OCI-LY7 (cell line): Measurements from ENCODE around the gene GRIN2C. TPM values are rescaled to one million over a fixed set of nuclear protein-coding genes. Genes with fewer than 3 reads are reported as not detected.

ENCODE experiments used
- BruUV-seq: library from RNA; stranded (reverse); fragments of 400-500 nt; replicated peaks from 2 replicates; lab custom pipeline; 2021; lab: Mats Ljungman, UMichigan
- CTCF ChIA-PET: fragments of 300-600 bp; sonication (Branson Sonifier 250); formaldehyde crosslinking; loops from one replicate; lab custom pipeline; 2022; ENCODE audit warnings: antibody characterized with exemption; ENCODE audit not compliant: unreplicated experiment; lab: Charles Lee
- POLR2A ChIA-PET: fragments of 300-600 bp; sonication (Branson Sonifier 250); formaldehyde crosslinking; loops from one replicate; lab custom pipeline; 2022; ENCODE audit warnings: antibody characterized with exemption; lab: Charles Lee
- DNase-seq: peaks from one replicate; pipeline ENCODE4 v3.0.0-alpha.2; 2015; ENCODE audit warnings: low spot score
- H2AFZ ChIP-seq: fragments of 200-600 bp; sonication (generic), shearing (Covaris generic); 2 replicates; pipeline ENCODE4 v1.6.1; 2014; ENCODE audit warnings: mild to moderate bottlenecking, antibody characterized with exemption, low read length, moderate library complexity
- H3K27ac ChIP-seq: fragments of 200-600 bp; sonication (generic); 2 replicates; pipeline ENCODE4 v1.5.1; 2014; ENCODE audit warnings: mixed run types, low read depth, mild to moderate bottlenecking, moderate library complexity, low read length, inconsistent platforms; ENCODE audit not compliant: poor library complexity, severe bottlenecking
- H3K36me3 ChIP-seq: fragments of 200-600 bp; sonication (generic); 2 replicates; pipeline ENCODE4 v1.6.1; 2014; ENCODE audit warnings: mild to moderate bottlenecking, antibody characterized with exemption, low read length, moderate library complexity, mixed read lengths; ENCODE audit not compliant: insufficient read depth
- H3K4me1 ChIP-seq: fragments of 200-600 bp; sonication (generic); 2 replicates; pipeline ENCODE4 v1.5.1; 2014; ENCODE audit warnings: mild to moderate bottlenecking, low read length; ENCODE audit not compliant: insufficient read depth, poor library complexity, severe bottlenecking
- H3K4me2 ChIP-seq: fragments of 200-600 bp; sonication (generic); 2 replicates; pipeline ENCODE4 v1.6.1; 2014; ENCODE audit warnings: mild to moderate bottlenecking, low read length
- H3K4me3 ChIP-seq: fragments of 200-600 bp; sonication (generic); 2 replicates; pipeline ENCODE4 v1.5.1; 2014; ENCODE audit warnings: mild to moderate bottlenecking, low read depth, low read length; ENCODE audit not compliant: poor library complexity, severe bottlenecking
- H3K79me2 ChIP-seq: fragments of 200-600 bp; sonication (generic); 2 replicates; pipeline ENCODE4 v1.6.1; 2016; ENCODE audit warnings: low read depth, mild to moderate bottlenecking, low read length, moderate library complexity, mixed read lengths; ENCODE audit not compliant: insufficient read depth
- H3K9me2 ChIP-seq: fragments of 200-600 bp; sonication (generic); 2 replicates; pipeline ENCODE4 v1.6.1; 2016; ENCODE audit warnings: mild to moderate bottlenecking, low read length, mixed read lengths; ENCODE audit not compliant: insufficient read depth
- H3K9me3 ChIP-seq: fragments of 200-600 bp; sonication (generic); 2 replicates; pipeline ENCODE4 v1.6.1; 2014; ENCODE audit warnings: mild to moderate bottlenecking, mixed run types, low read length, mixed read lengths
- H4K20me1 ChIP-seq: fragments of 200-600 bp; sonication (generic); 2 replicates; pipeline ENCODE4 v1.6.1; 2014; ENCODE audit warnings: mild to moderate bottlenecking, antibody characterized with exemption, low read length, moderate library complexity, mixed read lengths; ENCODE audit not compliant: insufficient read depth
- CTCF ChIP-seq: fragments of 200-600 bp; sonication (generic); conservative IDR thresholded peaks from 2 replicates; pipeline ENCODE4 v1.5.1; 2014; ENCODE audit warnings: mild to moderate bottlenecking, antibody characterized with exemption, low read length, moderate library complexity, mixed read lengths
- EZH2phosphoT487 ChIP-seq: fragments of 200-600 bp; sonication (generic); IDR thresholded peaks from 2 replicates; pipeline ENCODE4 v1.6.1; 2018; ENCODE audit warnings: low read depth, borderline replicate concordance, mild to moderate bottlenecking, mixed run types, antibody characterized with exemption, low read length, moderate library complexity, mixed read lengths
- intact Hi-C: fragments of 100-400 bp; cut with micrococcal nuclease; formaldehyde crosslinking; loops from one replicate; pipeline ENCODE4 v1.10.0; 2022; ENCODE audit not compliant: unreplicated experiment
- total RNA-seq, 2 experiments: library from RNA; depleted of rRNA in 1 of 2; stranded (reverse); fragments of >200 nt in 1 of 2; shearing (Covaris generic) in 1 of 2; gene quantifications; 2 replicates each; pipeline ENCODE4 v1.2.3, GENCODE V29; 2014 to 2022

Gene GRIN2C
- total RNA-seq, 2 experiments from 2014 or later = 0.22 to 0.61 TPM

DNA sequence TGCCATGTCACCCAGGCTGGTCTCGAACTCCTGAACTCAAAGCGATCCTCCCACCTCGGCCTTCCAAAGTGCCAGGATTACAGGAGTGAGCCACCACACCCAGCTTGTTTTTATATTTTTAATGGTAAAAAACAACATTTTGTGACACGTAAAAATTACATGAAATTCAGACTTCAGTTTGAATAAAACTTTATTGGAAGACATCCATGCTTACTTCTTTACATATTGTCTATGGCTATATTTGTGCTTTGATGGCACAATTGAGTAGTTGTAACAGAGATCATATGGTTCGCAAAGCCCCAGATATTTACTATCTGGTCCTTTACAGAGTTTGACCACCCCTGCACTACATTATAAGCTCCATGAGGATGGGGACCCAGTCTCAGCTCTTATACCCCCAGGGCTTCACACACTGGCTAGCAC is 14.9 kb upstream of the GRIN2C start:
- no peak overlapping the region for H3K27ac ChIP-seq
- peaks cover 24% of the 10 kb centered on the region for H3K4me1 ChIP-seq
- no peak for TF ChIP-seq EZH2phosphoT487
- POLR2A ChIA-PET = interaction anchor here (0.7 to 2.5 kb wide), 8 partner anchors 9 to 184 kb away, joined by 3 to 9 read pairs (median 4); no protein-coding TSS in a partner anchor
- no peaks in the 10 kb centered on the region for H3K9me3 ChIP-seq
- CTCF ChIA-PET = interaction anchor here (0.6 kb wide), 1 partner anchor 86 kb away, joined by 4 read pairs; no protein-coding TSS in a partner anchor
- peak overlapping the region; percentile 69; the same call in 1 of the 2 replicates for H2AFZ ChIP-seq
- no peaks in the 10 kb centered on the region for H3K79me2 ChIP-seq
- intact Hi-C loops = no loop called here
- DNase-seq = no peak
- no peak overlapping the region for H3K4me3 ChIP-seq
- H3K9me2 ChIP-seq = no peaks in the 10 kb centered on the region
- no peaks in the 10 kb centered on the region for H4K20me1 ChIP-seq
- peak overlapping the region; percentile 93 for H3K4me2 ChIP-seq
- no peaks in the 10 kb centered on the region for H3K36me3 ChIP-seq
- BruUV-seq = no TSS peak

- no TSS peak for BruUV-seq
- H2AFZ ChIP-seq = peak overlapping the region; percentile 69; the same call in 1 of the 2 replicates
- POLR2A ChIA-PET = interaction anchor here (0.7 to 2.5 kb wide), 13 partner anchors 9 to 653 kb away, joined by 3 to 14 read pairs (median 4); partner anchors contain the start of genes MRPL58 and RAB37
- H3K27ac ChIP-seq = peak overlapping the region; percentile 53
- no peaks in the 10 kb centered on the region for H3K9me2 ChIP-seq
- CTCF ChIA-PET = interaction anchor here (1.0 to 1.5 kb wide), 2 partner anchors 12 to 77 kb away, joined by 3 to 7 read pairs; no protein-coding TSS in a partner anchor
- H3K4me2 ChIP-seq = peak overlapping the region; percentile 93
- no peaks in the 10 kb centered on the region for H3K9me3 ChIP-seq
- no peaks in the 10 kb centered on the region for H3K36me3 ChIP-seq
- peak; percentile 27 for DNase-seq
- H4K20me1 ChIP-seq = no peaks in the 10 kb centered on the region
- peaks cover 24% of the 10 kb centered on the region for H3K4me1 ChIP-seq
- peak overlapping the region; percentile 78 for H3K4me3 ChIP-seq
- no peak for TF ChIP-seq CTCF
- no peak for TF ChIP-seq EZH2phosphoT487
- no peaks in the 10 kb centered on the region for H3K79me2 ChIP-seq
- intact Hi-C loops = loop anchor here (1.0 kb wide), 1 partner anchor 42 kb away; no protein-coding TSS in a partner anchor
Observed at GRCh38 chr17:74873874-74874614, 14.4 kb upstream of the GRIN2C start.

DNA sequence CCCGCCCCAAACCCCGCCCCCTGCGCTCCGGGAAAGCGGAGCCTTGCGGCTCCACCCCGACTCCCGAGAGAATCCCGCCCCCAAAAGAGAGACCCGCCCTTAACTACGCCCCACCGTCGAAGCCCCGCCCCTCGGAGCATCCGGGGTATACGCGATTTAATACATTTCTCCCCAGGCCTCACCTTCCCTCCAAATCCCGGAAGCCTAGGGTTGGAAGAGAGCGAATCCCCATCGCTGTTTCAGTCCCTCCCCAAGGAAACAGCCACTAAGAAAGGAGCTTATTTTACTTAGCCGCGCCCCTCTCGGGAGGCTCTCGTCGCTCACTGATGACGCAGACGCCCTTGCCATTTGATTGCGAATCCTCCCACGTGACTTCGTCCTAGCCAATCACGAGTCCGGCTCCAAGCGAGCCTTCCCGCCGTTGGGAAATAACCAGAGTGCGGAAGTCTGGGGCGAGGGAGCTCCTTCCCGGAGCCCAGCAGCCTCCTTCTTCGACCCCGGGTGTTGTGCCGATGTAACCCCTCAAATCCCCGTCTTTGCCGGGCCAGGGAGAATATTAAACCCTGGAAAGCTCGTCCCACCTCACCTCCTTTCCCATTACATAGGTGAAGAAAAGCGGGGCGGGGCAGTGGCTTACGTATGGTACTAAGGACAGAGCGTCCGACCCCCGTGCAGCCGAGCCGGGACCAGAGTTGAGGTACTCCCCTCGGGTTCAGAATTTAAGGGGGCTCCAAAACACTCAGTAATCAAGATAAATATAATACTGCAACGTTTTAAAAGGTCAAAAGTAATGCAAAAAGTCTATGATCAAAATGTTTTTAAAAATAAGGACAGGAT is 13.6 kb upstream of the GRIN2C start:
- H3K4me3 ChIP-seq = peak overlapping the region; percentile 78
- POLR2A ChIA-PET = interaction anchor here (0.5 to 2.5 kb wide), 25 partner anchors 8 to 653 kb away, joined by 3 to 14 read pairs (median 4); partner anchors contain the start of genes CD300LF, MRPL58, NAT9 and RAB37

More for the DNA sequence above, 13.6 kb upstream of the GRIN2C start:
- intact Hi-C loops = loop anchor here (1.0 kb wide), 1 partner anchor 41 kb away; no protein-coding TSS in a partner anchor
- no peaks in the 10 kb centered on the region for H3K9me2 ChIP-seq
- H2AFZ ChIP-seq = peak overlapping the region; percentile 69; the same call in 1 of the 2 replicates
- no peaks in the 10 kb centered on the region for H3K36me3 ChIP-seq
- H3K79me2 ChIP-seq = no peaks in the 10 kb centered on the region
- H3K9me3 ChIP-seq = no peaks in the 10 kb centered on the region
- peaks cover 24% of the 10 kb centered on the region for H3K4me1 ChIP-seq
- peak overlapping the region; percentile 93 for H3K4me2 ChIP-seq
- H4K20me1 ChIP-seq = no peaks in the 10 kb centered on the region
- H3K27ac ChIP-seq = peak overlapping the region; percentile 53
- BruUV-seq = TSS peak; percentile 99
- CTCF ChIA-PET = interaction anchor here (0.6 to 1.5 kb wide), 5 partner anchors 8 to 135 kb away, joined by 3 to 7 read pairs (median 5); no protein-coding TSS in a partner anchor
- peak; percentile 100 for DNase-seq
- no peak for TF ChIP-seq CTCF
- TF ChIP-seq EZH2phosphoT487 = no peak
